Measurements from ENCODE around the gene APH1B. TPM values are rescaled to one million over a fixed set of nuclear protein-coding genes. Genes with fewer than 3 reads are reported as not detected.

APH1B gene
- total and polyA plus RNA-seq, 9 of the 15 experiments (the other 6 are each of a cell fraction or from before 2014, with no cell fraction given) = 5.1 to 9.7 (median 7.0) TPM

DNA sequence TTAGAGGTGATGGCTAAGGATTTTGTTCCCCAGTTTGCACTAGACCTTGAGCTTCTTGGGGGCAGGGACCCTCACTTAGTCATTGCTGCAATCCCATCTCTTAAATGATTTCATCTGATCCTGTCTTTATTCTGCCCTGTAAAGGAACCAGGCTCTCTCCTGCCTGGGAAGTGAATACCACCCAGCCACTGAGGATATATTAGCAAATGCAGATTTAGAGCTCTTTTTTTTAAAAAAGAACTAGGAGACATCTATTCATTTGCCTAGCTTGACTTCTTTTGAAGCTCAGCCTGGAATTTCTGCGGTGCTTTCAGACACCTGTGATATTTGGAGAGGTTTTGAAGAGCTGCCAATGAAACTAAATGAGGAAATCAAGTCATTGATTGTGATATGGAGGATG lies 62.4 kb downstream of the APH1B start:
- intact Hi-C loops (cut with micrococcal nuclease) = loop anchor here (5.0 kb wide), 1 partner anchor 52 kb away; no protein-coding TSS in a partner anchor
- no peak for ATAC-seq
- WGBS (ENCODE audit: insufficient coverage, low coverage, missing lambda C conversion rate) = 14% methylated on average over 1 of the region's 1 CpG
- POLR2A ChIA-PET = interaction anchor here (0.6 to 1.1 kb wide), 4 partner anchors 11 to 926 kb away, joined by 3 to 5 read pairs (median 3); no protein-coding TSS in a partner anchor
- Histone ChIP-seq H3K27ac (ENCODE audit: extremely low read depth, low read depth, low read length) (no peak overlapping the region), H3K4me3 (no peak overlapping the region), H3K79me2 (ENCODE audit: control insufficient read depth, insufficient read depth, low read length) (no peaks in the 10 kb centered on the region), H3K9ac (ENCODE audit: insufficient read depth in 1 of 2, low read depth in 2 of 2, low read length in 2 of 2) (no peak overlapping the region), H3K27me3 (ENCODE audit: control insufficient read depth in 2 of 2, insufficient read depth in 2 of 2, low read length in 2 of 2) (no peaks in the 10 kb centered on the region), H4K20me1 (replicated peaks; ENCODE audit: control insufficient read depth, insufficient read depth, low read length) (no peaks in the 10 kb centered on the region), H2AFZ (ENCODE audit: low read depth, low read length) (no peak overlapping the region), H3K4me1 (replicated peaks in 1 of 2; ENCODE audit: control insufficient read depth in 2 of 2, insufficient read depth in 2 of 2, low read length in 2 of 2) (peaks cover 3 to 32% of the 10 kb centered on the region in 2 experiments), H3K9me1 (ENCODE audit: control insufficient read depth, insufficient read depth, low read length) (no peaks in the 10 kb centered on the region), H3K9me3 (replicated peaks; ENCODE audit: control insufficient read depth, insufficient read depth, low read depth, low read length) (no peaks in the 10 kb centered on the region), H3K4me2 (ENCODE audit: insufficient read depth, low read length) (no peak overlapping the region), H3K36me3 (ENCODE audit: control insufficient read depth, insufficient read depth, low read length) (no peaks in the 10 kb centered on the region)
- TF ChIP-seq TBP (optimal IDR thresholded peaks at IDR 0.05; ENCODE audit: low read depth, low read length) (no peak), ZNF146 (CRISPR knock-in tag; IDR thresholded peaks at IDR 0.05; ENCODE audit: unreplicated experiment) (no peak), FOXK2 (conservative IDR thresholded peaks at IDR 0.05 in 1 of 2, IDR thresholded peaks at IDR 0.05 in 1 of 2; ENCODE audit: low read depth in 2 of 2) (no peak)
- DNase-seq (ENCODE audit: extremely low read depth in 1 of 4, low spot score in 3 of 4) = no peak
- no TSS peak for BruUV-seq (replicated peaks)
- in situ Hi-C loops (cut with MboI) = no loop called here
- no peak for FAIRE-seq
- CTCF ChIA-PET (ENCODE audit: low intra/inter-chr PET ratio) = no interaction called here

DNA sequence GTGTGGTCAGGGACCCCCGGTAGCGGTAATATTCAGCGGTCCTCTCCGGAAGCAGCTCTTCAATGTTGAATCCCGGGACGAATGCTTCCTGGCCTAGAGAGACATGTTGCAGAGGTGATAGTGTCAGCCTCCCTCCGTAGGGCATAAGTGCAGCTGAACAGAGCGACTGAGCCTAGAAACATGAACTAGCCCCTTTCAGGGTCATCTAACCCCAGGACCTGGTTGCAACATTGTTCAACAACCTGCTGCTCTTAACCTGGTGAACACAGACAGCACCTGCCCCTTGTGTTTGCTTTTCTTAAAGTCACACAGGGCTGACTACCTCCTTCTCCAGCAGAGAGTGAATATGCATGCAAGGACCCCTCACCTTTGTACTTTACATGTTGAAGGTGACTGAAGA lies 62.9 kb downstream of the APH1B start:
- peaks cover 8 to 37% of the 10 kb centered on the region in 2 experiments for H3K4me1 ChIP-seq (replicated peaks in 1 of 2; ENCODE audit: control insufficient read depth in 2 of 2, insufficient read depth in 2 of 2, low read length in 2 of 2)
- H3K79me2 ChIP-seq (ENCODE audit: control insufficient read depth, insufficient read depth, low read length) = no peaks in the 10 kb centered on the region
- H4K20me1 ChIP-seq (replicated peaks; ENCODE audit: control insufficient read depth, insufficient read depth, low read length) = no peaks in the 10 kb centered on the region
- no peaks in the 10 kb centered on the region for H3K9me1 ChIP-seq (ENCODE audit: control insufficient read depth, insufficient read depth, low read length)
- ChIA-PET POLR2A (interaction anchor here (0.6 to 0.7 kb wide), 3 partner anchors 15 to 926 kb away, joined by 3 read pairs; no protein-coding TSS in a partner anchor), CTCF (ENCODE audit: low intra/inter-chr PET ratio) (no interaction called here)
- H3K4me2 ChIP-seq (ENCODE audit: insufficient read depth, low read length) = no peak overlapping the region
- no peak for ATAC-seq
- no TSS peak for BruUV-seq (replicated peaks)
- no peaks in the 10 kb centered on the region for H3K9me3 ChIP-seq (replicated peaks; ENCODE audit: control insufficient read depth, insufficient read depth, low read depth, low read length)
- TF ChIP-seq ZSCAN29 (IDR thresholded peaks at IDR 0.05) (no peak), ZBTB17 (CRISPR knock-in tag; IDR thresholded peaks at IDR 0.05) (no peak)
- H3K27ac ChIP-seq (ENCODE audit: extremely low read depth, low read depth, low read length) = no peak overlapping the region
- H2AFZ ChIP-seq (ENCODE audit: low read depth, low read length) = no peak overlapping the region
- no peaks in the 10 kb centered on the region for H3K36me3 ChIP-seq (ENCODE audit: control insufficient read depth, insufficient read depth, low read length)
- no peak overlapping the region for H3K9ac ChIP-seq (ENCODE audit: insufficient read depth in 1 of 2, low read depth in 2 of 2, low read length in 2 of 2)
- in situ Hi-C loops (cut with MboI) = no loop called here
- intact Hi-C loops (cut with micrococcal nuclease) = loop anchor here (5.0 kb wide), 1 partner anchor 52 kb away; no protein-coding TSS in a partner anchor
- no peak for FAIRE-seq
- no peaks in the 10 kb centered on the region for H3K27me3 ChIP-seq (ENCODE audit: control insufficient read depth in 2 of 2, insufficient read depth in 2 of 2, low read length in 2 of 2)
- H3K4me3 ChIP-seq = no peak overlapping the region
- WGBS (ENCODE audit: insufficient coverage, low coverage, missing lambda C conversion rate) = 67% methylated on average over 7 of the region's 8 CpGs
- no peak for DNase-seq (ENCODE audit: extremely low read depth in 1 of 4, low spot score in 3 of 4)
